ENCODE data around the gene LRP2.

GRCh38 chr2:169254774-169255173, 107.6 kb downstream of the LRP2 start:
- TF ChIP-seq POLR2AphosphoS5 (IDR thresholded peaks at IDR 0.05; ENCODE audit: low read depth, low read length), result no peak
- no peak for TF ChIP-seq POLR2A (IDR thresholded peaks at IDR 0.05; ENCODE audit: low read depth, low read length)
- TF ChIP-seq TAF1 (IDR thresholded peaks at IDR 0.05; ENCODE audit: low read depth, low read length), result no peak
- TF ChIP-seq POU2F2 (IDR thresholded peaks at IDR 0.05; ENCODE audit: low read depth, low read length), result no peak
